ENCODE measurements around the gene PLCL1.

DNA sequence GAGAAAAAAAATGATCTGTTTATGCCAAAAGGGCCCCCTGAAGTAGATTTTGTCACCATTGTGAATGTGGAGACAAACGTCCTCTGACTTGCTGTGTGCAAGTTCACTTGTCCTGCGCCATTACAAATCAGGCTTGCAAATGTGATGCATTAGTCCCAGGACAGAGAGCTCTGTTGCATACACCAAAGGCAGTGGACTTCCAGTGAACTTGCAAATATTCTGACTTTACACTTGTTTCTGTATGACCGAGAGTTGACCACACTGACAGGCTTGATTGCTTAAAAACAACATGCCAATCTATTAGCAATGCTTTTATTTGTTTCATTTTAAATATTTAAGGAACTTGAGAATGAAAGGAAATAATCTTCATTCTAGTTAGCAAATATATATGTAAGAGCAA lies 293.2 kb downstream of the PLCL1 start:
- TF ChIP-seq, protein P1, sequence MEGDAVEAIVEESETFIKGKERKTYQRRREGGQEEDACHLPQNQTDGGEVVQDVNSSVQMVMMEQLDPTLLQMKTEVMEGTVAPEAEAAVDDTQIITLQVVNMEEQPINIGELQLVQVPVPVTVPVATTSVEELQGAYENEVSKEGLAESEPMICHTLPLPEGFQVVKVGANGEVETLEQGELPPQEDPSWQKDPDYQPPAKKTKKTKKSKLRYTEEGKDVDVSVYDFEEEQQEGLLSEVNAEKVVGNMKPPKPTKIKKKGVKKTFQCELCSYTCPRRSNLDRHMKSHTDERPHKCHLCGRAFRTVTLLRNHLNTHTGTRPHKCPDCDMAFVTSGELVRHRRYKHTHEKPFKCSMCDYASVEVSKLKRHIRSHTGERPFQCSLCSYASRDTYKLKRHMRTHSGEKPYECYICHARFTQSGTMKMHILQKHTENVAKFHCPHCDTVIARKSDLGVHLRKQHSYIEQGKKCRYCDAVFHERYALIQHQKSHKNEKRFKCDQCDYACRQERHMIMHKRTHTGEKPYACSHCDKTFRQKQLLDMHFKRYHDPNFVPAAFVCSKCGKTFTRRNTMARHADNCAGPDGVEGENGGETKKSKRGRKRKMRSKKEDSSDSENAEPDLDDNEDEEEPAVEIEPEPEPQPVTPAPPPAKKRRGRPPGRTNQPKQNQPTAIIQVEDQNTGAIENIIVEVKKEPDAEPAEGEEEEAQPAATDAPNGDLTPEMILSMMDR (IDR thresholded peaks at IDR 0.05): no peak
- TF ChIP-seq POLR2A (IDR thresholded peaks at IDR 0.05): no peak

Data from prostate gland (tissue), 2 donors.